Suppressor macrophage treated with lipopolysaccharide for 4 hours (primary cell): ENCODE measurements around the gene CT45A5.
A peak's percentile ranks its signal among the peaks of the same experiment; 100 is the strongest.
"Not testable (repeated sequence)": the region's sequence is repeated elsewhere in the genome, so short reads cannot be mapped to it uniquely, and the experiment has no call there.

Source experiments
- DNase-seq: peaks from one replicate; pipeline ENCODE4 v3.0.0-alpha.2; 2020

CT45A5 gene

DNA sequence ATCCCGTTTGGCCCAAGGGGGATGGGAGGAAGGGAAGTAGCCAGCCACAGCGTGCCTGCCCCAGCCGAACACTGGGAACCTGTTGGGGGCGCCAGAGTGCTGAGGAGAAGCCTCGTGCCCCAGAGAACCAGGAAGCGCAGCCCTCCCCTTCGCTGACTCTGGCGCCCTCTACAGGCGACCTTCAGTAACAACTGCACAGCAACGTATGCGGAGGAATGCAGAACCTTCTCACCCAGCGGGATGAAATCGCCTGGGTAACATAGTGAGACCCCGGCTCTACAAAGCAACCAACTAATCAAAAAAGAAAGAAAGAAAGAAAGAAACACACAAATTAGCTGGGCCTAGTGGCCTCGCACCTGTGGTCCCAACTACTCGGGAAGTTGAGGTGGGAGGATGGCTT, at the start of gene CT45A5:
Gene CT45A5 (minus strand): TSS at position 101 of the 400 bp plus-strand sequence. CDS start 3,774 bp downstream, outside the sequence.
- DNase-seq: not testable (repeated sequence)

GRCh38 chrX:135819912-135820311, 34.6 kb upstream of the CT45A5 start, which contains the start of gene CT45A2:
Gene CT45A2 (minus strand): TSS chrX:135820012. CDS start chrX:135816265, 3,747 bp downstream.
- not testable (repeated sequence) for DNase-seq

DNA sequence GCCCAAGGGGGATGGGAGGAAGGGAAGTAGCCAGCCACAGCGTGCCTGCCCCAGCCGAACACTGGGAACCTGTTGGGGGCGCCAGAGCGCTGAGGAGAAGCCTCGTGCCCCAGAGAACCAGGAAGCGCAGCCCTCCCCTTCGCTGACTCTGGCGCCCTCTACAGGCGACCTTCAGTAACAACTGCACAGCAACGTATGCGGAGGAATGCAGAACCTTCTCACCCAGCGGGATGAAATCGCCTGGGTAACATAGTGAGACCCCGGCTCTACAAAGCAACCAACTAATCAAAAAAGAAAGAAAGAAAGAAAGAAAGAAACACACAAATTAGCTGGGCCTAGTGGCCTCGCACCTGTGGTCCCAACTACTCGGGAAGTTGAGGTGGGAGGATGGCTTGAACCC, 17.4 kb upstream of the CT45A5 start, which contains the start of gene CT45A6:
Gene CT45A6 (minus strand): TSS at position 101 of the 400 bp plus-strand sequence. CDS start 3,794 bp downstream, outside the sequence.
- not testable (repeated sequence) for DNase-seq

DNA sequence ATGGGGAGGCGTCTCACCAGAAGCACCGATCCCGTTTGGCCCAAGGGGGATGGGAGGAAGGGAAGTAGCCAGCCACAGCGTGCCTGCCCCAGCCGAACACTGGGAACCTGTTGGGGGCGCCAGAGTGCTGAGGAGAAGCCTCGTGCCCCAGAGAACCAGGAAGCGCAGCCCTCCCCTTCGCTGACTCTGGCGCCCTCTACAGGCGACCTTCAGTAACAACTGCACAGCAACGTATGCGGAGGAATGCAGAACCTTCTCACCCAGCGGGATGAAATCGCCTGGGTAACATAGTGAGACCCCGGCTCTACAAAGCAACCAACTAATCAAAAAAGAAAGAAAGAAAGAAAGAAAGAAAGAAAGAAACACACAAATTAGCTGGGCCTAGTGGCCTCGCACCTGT, 17.2 kb downstream of the CT45A5 start, which contains the start of gene CT45A3:
Gene CT45A3 (minus strand): TSS at position 101 of the 400 bp plus-strand sequence. CDS start 3,747 bp downstream, outside the sequence.
- not testable (repeated sequence) for DNase-seq

DNA sequence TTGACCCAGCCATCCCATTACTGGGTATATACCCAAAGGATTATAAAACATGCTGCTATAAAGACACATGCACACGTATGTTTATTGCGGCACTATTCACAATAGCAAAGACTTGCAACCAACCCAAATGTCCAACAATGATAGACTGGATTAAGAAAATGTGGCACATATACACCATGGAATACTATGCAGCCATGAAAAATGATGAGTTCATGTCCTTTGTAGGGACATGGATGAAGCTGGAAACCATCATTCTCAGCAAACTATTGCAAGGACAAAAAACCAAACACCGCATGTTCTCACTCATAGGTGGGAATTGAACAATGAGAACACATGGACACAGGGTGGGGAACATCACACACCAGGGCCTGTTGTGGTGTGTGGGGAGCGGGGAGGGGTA, 40.6 kb downstream of the CT45A5 start:
- not testable (repeated sequence) for DNase-seq

- DNase-seq: no peak
Observed at GRCh38 chrX:135741192-135741715, 44.0 kb downstream of the CT45A5 start.

DNA sequence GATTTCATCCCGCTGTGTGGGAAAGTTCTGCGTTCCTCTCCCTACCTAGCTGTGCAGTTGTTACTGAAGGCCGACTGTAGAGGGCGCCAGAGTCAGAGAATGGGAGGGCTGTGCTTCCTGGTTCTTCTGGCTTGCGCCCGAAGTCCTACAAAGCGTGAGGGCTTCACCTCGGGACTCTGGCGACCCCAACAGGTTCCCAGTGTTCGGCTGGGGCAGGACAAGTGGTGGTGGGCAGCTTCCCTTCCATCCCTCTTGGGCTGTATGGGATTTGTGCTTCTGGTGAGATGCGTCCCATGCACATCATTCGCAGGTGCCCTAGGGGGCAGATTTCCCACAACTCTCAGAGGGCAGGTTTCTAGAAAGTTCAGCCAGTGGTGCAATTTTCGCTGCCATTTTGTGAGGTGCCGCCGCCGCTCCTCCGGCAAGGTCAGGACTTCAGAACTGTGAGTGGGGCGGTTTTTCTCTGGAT, 44.6 kb downstream of the CT45A5 start:
- DNase-seq: peak; percentile 68

DNA sequence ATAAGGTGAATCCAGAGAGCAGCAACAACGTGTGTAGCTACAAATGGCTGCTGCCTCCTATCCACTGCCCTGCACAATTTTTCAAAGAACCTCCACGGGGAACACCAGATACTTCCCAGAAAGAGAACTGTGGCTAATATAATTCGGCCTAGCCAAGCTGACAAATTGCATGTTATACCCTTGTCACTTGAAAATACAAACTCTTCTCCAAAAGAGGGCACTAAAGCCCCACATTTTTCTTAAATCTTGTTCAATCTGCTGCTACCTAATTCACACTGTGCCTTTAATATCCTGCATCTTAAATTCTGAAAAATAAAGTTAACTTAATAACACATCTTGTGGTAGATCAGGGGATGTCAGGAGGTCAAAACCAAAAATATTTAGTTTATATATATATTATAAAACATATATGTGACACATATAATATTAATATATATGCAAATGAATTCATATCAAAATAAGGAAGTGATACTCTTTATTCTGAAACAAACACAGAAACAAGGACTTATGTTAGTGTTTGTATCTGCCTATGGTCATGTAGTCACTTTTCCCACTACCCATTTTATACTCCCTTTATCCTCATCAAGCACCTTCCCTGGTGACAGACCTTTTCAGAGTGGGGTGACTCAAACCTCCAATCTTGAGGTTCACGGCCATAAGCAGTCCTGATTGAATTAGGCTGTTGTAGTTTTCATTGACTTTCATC, 47.8 kb downstream of the CT45A5 start:
- no peak for DNase-seq

GRCh38 chrX:135734666-135735065, 50.6 kb downstream of the CT45A5 start:
- DNase-seq: not testable (repeated sequence)
